Hepatocyte (in vitro differentiated cells): ENCODE results near the gene HINT3.

Experiments used
- EZH2 ChIP-seq: fragments of 200-600 bp; sonication (generic); IDR thresholded peaks from 2 replicates; pipeline ENCODE4 v1.6.1; 2016; ENCODE audit warnings: antibody characterized with exemption, mild to moderate bottlenecking, borderline replicate concordance
- TF ChIP-seq, protein P1 (sequence below): fragments of 200-600 bp; sonication (generic); IDR thresholded peaks from 2 replicates; pipeline ENCODE4 v1.5.1; 2016; ENCODE audit warnings: antibody characterized with exemption, mild to moderate bottlenecking; ENCODE audit not compliant: poor library complexity

DNA sequence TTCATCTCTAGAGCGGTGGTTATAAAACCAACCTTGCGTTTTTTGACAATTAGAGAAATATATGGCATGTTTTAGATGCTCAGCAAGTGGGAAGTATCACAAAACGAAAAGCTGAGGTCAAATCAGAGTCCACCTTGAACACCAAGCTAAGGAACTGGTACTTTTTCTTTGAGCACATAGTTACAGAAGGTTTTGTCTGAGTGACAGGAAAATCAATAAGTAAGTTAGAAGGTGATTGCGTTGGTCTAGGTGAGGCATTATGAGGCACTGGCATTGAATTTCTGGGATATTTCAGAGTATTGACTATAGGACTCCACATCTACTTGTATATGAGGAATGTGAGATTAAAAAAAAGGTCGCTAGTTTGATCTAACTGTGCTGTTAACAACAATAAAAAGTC is 597 bp upstream of the HINT3 start:
- TF ChIP-seq, protein P1, sequence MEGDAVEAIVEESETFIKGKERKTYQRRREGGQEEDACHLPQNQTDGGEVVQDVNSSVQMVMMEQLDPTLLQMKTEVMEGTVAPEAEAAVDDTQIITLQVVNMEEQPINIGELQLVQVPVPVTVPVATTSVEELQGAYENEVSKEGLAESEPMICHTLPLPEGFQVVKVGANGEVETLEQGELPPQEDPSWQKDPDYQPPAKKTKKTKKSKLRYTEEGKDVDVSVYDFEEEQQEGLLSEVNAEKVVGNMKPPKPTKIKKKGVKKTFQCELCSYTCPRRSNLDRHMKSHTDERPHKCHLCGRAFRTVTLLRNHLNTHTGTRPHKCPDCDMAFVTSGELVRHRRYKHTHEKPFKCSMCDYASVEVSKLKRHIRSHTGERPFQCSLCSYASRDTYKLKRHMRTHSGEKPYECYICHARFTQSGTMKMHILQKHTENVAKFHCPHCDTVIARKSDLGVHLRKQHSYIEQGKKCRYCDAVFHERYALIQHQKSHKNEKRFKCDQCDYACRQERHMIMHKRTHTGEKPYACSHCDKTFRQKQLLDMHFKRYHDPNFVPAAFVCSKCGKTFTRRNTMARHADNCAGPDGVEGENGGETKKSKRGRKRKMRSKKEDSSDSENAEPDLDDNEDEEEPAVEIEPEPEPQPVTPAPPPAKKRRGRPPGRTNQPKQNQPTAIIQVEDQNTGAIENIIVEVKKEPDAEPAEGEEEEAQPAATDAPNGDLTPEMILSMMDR, result no peak
- TF ChIP-seq EZH2, result no peak
